NCI-H1092 treated with DMSO at 0.1 percent for 48 hours (cell line): ENCODE data around the gene PDGFA.
"Not testable (repeated sequence)": the region's sequence is repeated elsewhere in the genome, so short reads cannot be mapped to it uniquely, and the experiment has no call there.

ENCODE experiments used
- DNase-seq: peaks from one replicate; lab custom pipeline; 2025; lab: John Stamatoyannopoulos, UW

The PDGFA gene

DNA sequence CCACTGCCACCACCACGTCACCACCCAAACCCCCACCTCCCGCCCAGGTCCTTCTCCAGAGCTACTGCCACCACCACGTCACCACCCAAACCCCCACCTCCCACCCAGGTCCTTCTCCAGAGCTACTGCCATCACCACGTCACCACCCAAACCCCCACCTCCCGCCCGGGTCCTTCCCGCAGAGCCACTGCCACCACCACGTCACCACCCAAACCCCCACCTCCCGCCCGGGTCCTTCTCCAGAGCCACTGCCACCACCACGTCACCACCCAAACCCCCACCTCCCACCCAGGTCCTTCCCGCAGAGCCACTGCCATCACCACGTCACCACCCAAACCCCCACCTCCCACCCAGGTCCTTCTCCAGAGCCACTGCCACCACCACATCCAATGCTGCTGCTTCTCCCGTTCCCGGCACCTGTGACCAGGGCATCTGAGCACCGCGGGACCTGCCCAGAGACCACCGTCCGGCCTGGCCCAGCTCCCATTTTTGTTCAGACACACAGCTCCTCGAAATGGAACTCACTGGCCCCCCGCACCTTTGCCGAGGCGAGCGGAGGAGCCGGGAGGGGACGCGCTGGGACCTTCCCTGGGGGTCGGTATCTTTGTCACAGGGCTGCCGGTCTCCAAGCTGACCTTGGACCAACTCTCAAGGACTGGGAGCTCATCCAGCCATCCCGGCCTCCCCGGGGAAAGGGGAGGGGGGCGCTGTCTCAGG, 32.7 kb upstream of the PDGFA start:
- DNase-seq = not testable (repeated sequence)

- not testable (repeated sequence) for DNase-seq
Observed at GRCh38 chr7:551615-551970, 31.9 kb upstream of the PDGFA start.

- no peak for DNase-seq
Observed at GRCh38 chr7:550881-551614, 31.4 kb upstream of the PDGFA start.

GRCh38 chr7:549891-550625, 30.4 kb upstream of the PDGFA start:
- no peak for DNase-seq

GRCh38 chr7:549066-549890, 29.6 kb upstream of the PDGFA start:
- DNase-seq = no peak

DNA sequence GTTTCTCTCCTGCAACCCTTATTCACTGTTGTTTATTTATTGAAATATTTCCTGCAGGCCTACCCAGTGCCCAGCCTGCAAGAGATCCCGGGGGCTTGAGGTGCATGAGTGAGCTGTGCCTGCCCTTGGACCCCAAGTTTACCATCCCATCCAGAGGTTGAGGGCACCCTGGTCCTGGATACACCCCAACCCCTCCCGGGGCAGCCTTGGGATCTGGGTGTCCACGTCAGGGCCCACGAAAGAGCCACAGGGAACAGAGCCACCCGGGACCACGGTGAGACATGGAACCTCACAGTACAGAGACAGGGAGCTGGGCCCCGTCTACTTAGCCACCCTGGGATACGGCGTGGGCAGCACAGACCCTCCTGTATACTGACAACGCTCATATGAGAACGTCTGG, 28.8 kb upstream of the PDGFA start:
- no peak for DNase-seq

DNA sequence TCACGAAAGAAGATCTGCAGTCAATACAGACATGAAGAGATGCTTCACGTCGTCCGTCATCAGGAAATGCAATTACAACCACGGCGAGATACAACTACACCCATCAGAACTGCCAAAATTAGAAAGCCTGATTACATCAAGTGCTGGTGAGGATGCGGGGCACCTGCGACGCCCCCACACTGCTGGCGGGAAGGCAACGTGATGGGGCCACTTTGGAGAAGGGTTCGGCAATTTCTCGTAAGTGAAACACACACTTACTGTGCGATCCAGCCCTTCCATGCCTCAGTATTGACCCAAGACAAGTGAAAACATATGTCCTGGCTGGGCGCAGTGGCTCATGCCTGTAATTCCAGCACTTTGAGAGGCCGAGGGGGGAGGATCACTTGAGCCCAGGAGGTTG, 25.8 kb upstream of the PDGFA start:
- no peak for DNase-seq

DNA sequence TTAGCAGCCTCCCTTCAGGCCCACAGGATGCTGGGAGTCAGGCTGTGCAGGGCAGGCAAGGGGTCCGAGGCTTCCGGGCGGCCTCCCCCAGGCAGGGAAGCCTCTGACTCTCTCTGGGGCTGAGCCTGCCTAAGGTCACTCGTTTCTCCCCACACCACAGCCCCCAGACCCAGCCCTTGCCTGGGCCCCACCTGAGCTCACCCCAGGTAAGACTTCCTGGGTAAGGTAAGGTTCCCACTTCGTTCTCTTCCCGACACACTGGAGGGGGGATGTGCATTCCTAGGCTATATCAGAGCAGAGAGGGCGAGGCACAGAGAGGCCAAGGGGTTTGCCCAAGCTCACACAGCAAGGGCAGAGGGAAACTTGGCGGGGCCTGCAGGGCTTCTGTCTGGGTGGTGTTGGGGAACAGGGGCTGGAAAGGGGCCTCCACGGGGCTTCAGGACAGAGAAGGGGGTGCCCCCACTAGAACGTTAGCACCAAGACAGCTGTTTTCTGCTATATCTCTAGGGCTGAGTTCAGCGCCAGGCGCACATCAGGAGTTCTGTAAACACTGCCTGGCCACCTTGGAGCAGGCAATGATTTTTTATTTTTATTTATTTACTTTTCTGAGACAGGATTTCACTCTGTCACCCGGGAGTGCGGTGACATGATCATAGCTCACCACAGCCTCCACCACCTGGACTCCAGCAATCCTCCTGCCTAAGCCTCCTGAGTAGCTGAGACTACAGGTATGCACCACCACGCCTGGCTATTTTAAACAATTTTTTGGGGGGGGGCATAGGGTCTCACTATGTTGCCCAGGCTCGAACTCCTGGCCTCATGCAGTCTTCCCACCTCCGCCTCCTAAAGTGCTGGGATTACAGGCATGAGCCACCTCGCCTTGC, 24.9 kb upstream of the PDGFA start:
- no peak for DNase-seq

- DNase-seq = no peak
Observed at GRCh38 chr7:543501-544337, 24.1 kb upstream of the PDGFA start.

- DNase-seq = no peak
Observed at GRCh38 chr7:542713-543500, 23.3 kb upstream of the PDGFA start.

DNA sequence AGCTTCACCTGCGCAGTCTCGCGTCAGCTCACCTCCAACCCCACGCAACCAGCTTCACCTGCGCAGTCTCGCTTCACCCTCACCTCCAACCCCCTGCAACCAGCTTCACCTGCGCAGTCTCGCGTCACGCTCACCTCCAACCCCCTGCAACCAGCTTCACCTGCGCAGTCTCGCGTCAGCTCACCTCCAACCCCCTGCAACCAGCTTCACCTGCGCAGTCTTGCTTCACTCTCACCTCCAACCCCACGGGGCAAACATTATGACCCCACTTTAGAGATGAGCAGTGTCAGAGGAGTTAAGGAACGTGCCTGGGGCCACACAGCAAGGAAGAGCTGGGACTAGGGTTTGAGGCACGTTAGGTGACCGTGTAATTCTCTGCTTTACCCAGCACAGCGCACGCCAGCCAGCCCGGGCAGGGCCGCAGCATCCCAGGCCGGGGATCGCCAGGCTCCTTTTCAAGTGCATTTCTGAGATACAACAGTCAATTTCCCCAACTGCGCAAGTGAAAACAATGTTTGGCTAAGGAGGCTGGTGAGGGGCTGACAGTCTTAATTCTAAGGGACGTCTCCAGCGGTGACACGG, 22.6 kb upstream of the PDGFA start:
- no peak for DNase-seq

- DNase-seq = no peak
Observed at GRCh38 chr7:541661-542060, 22.0 kb upstream of the PDGFA start.

GRCh38 chr7:540997-541396, 21.4 kb upstream of the PDGFA start:
- DNase-seq = no peak

DNA sequence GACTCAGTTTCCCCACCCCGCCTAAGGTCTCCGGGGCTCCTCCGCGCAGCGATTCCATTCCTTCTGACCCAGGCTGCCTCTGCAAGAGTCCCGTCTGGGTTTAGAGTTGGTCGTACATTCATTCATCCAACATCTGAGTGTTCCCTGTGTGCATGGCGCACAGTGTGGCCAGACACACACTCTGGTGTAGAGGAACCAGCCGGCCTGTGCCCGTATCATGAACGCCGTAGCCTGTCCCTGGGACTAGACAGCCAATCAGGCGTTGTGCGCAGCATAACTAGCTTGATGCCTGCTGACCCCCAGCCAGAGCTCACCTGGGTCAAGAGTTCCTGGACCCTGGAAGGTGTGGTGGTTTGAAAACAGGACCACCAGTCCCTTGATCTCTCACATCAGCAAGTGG, 20.9 kb upstream of the PDGFA start:
- no peak for DNase-seq

DNA sequence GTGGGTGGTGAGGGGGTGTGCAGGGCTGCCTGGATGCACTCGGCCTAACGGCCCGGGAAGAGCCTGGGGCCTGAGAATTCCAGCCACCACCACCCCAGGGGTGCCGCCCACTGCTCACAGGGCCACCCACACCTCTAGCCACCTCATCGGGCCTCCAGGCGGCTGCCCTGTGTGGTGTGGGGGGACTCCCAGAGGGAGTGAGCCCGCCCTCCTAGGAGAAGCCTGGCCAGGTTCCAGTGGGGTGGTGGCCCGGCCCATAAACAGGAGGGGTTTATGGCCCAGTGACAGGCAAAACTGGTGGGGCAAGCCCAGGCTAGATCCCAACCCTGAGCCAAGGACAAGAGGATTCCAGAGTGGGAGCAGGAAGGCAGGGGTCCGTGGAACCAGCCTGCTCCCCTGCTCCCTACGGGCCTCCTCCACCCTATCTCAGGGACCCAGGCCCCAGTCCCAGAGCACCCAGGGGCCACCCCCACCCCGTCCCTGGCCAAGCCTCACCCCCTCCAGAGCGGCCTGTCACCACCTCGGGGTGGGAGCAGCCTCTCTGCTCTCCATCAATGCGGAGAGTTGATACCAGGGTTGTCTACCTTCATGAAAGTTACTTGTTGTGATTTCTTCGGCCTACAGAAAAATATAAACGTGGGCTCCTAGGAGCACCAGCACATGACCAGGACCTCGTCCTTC, 20.2 kb upstream of the PDGFA start:
- DNase-seq = no peak

DNA sequence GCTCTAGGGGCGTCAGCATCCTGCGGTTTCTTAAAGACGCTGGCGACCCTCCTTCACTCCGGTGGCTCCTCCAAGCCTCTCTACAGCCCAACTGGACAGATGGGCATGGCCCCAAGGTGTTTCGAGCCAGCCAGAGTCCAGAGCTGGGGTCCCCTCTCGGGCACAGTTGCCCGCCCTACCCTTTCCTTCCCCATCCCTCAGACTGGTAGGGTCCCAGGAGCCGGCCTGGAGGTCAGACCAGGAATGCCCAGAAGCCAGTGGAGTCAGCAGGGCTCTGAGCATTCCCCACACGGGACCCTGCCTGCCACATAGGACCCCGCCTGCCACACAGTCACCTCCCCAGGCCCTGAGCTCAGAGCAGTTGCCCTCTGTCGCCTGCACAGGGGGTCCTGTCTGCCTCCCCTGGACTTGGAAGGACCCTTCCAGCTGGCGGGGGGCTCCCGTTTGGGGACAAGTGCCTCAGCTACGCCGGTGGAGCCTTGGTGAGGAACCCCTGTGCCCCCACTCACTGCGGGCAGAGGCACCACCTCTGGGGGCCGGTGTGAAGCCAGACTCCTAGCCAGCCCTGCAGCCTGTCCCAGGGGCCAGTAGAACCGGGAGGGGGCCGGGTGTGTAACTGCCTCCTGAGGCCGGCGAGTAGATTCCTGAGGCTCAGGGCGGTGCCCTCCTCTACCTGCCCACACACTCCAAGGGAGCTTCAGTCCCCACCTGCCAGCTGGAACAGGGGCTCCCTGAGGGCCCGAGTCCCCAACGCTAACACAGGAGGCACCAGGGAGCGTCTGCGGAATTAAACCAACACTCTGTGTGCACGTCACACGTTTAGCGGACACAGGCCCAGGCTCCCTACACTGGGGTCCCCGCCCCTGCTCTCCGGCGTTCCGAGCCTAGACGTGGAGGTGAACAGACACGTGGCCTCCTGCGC, 19.4 kb upstream of the PDGFA start:
- no peak for DNase-seq

DNA sequence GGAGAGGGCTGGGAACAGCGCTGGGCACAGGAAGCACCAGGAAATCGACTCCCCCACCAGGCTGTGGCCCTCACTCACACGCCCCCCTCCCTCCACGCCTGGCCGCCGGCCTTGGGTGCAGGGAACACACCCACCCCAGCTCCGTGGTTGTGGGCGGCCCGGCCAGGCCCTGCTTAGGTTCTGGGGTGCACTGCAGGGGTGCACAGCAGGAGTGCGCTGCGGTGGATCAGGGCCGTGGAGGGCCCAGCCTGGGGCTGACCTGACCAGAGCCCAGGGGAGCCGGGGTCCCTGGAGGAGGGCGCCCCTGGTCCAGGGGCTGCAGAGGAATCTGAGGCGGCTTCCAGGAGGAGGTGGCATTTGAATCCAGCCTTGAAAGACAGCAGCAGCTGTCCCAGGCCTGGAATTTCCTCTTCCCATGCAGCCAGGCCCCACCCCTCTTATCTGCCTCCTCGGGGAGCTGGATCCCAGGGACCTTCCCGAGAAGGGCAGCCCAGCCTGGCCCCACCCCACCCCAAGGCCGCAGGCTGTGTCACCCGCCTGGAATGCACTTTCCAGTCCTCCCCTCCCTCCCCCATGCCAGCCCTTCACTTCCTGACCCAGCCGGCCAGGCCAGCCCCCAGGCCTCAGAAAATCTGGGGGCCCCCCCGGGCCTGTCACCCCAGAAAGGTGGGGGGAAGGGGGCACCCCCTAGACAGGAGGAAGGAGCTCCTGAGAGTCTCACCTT, 18.4 kb upstream of the PDGFA start:
- no peak for DNase-seq
